ENCODE data around the gene CHCHD6.

- TF ChIP-seq CTCF (IDR thresholded peaks at IDR 0.05): no peak
- no peak for TF ChIP-seq POLR2A (IDR thresholded peaks at IDR 0.05)
Measured at GRCh38 chr3:126947429-126947828, 243.4 kb downstream of the CHCHD6 start.
